H1 (cell line): Measurements from ENCODE around the gene GALNT18. TPM values are rescaled to one million over a fixed set of nuclear protein-coding genes. Genes with fewer than 3 reads are reported as not detected.

ENCODE experiments used
- CTCF ChIA-PET: fragments of 300-600 bp; sonication (Branson Sonifier 250); formaldehyde crosslinking; loops from one replicate; lab custom pipeline; 2021; ENCODE audit not compliant: partially characterized antibody; lab: Charles Lee
- POLR2A ChIA-PET: fragments of 300-600 bp; sonication (Branson Sonifier 250); formaldehyde crosslinking; loops from one replicate; lab custom pipeline; 2021; ENCODE audit warnings: inconsistent platforms; ENCODE audit not compliant: partially characterized antibody; lab: Charles Lee
- DNase-seq, 2 experiments: peaks; one replicate each; pipeline versions ENCODE4 v3.0.0 to v3.0.0-alpha.2; 2010 to 2022; ENCODE audit warnings: low spot score in 2 of 2, low read depth in 1 of 2, mixed read lengths in 1 of 2
- FAIRE-seq: peaks from 2 replicates; lab custom pipeline; 2011; peaks lifted over from hg19 to GRCh38; lab: Jason Lieb, UNC
- H2AFZ ChIP-seq: 2 replicates; pipeline ENCODE4 v1.8.1; 2012; ENCODE audit warnings: low read length, inconsistent platforms
- H2AK5ac ChIP-seq: 2 replicates; pipeline ENCODE4 v1.6.1; 2013; ENCODE audit warnings: low read depth, low read length
- H2BK120ac ChIP-seq: replicated peaks from 2 replicates; pipeline ENCODE3; 2013; ENCODE audit warnings: low read depth, low read length, inconsistent platforms
- H2BK12ac ChIP-seq: 2 replicates; pipeline ENCODE4 v1.6.1; 2013; ENCODE audit warnings: low read depth, low read length
- H2BK15ac ChIP-seq: 2 replicates; pipeline ENCODE4 v1.6.1; 2013; ENCODE audit warnings: low read length
- H2BK20ac ChIP-seq: 2 replicates; pipeline ENCODE4 v1.6.1; 2013; ENCODE audit warnings: low read length
- H2BK5ac ChIP-seq: 2 replicates; pipeline ENCODE4 v1.6.1; 2013; ENCODE audit warnings: low read depth, low read length
- H3K14ac ChIP-seq: 2 replicates; pipeline ENCODE4 v1.6.1; 2013; ENCODE audit warnings: inconsistent platforms; ENCODE audit not compliant: insufficient read length
- H3K18ac ChIP-seq: 2 replicates; pipeline ENCODE4 v1.6.1; 2013; ENCODE audit warnings: low read length; ENCODE audit errors: extremely low read depth
- H3K23ac ChIP-seq: 2 replicates; pipeline ENCODE4 v1.6.1; 2013; ENCODE audit warnings: inconsistent platforms; ENCODE audit not compliant: insufficient read length
- H3K23me2 ChIP-seq: 2 replicates; pipeline ENCODE4 v1.6.1; 2013; ENCODE audit warnings: low read depth, low read length
- H3K27ac ChIP-seq: 2 replicates; pipeline ENCODE4 v1.6.1; 2011; ENCODE audit warnings: low read depth, low read length, inconsistent platforms
- H3K27me3 ChIP-seq, 4 experiments: replicated peaks in 1 of 4; 1 replicate in 1 of 4; 2 replicates in 3 of 4; pipeline versions ENCODE4 v1.6.1 to v1.8.1; 2011 to 2013; ENCODE audit warnings: low read length in 3 of 4, mild to moderate bottlenecking in 3 of 4, inconsistent platforms in 2 of 4, mixed read lengths in 2 of 4, moderate library complexity in 1 of 4; ENCODE audit not compliant: control insufficient read depth in 3 of 4, insufficient read depth in 3 of 4; ENCODE audit errors: extremely low read depth in 1 of 4
- H3K36me3 ChIP-seq, 4 experiments: 2 replicates each; pipeline versions ENCODE4 v1.6.1 to v1.8.1; 2011 to 2013; ENCODE audit warnings: mild to moderate bottlenecking in 4 of 4, low read length in 3 of 4, moderate library complexity in 2 of 4, control low read depth in 1 of 4, inconsistent platforms in 1 of 4; ENCODE audit not compliant: insufficient read depth in 4 of 4, control insufficient read depth in 2 of 4
- H3K4ac ChIP-seq: replicated peaks from 2 replicates; pipeline ENCODE3; 2013; ENCODE audit warnings: low read length, low read depth, mixed read lengths, inconsistent platforms; ENCODE audit not compliant: insufficient read length
- H3K4me1 ChIP-seq, 4 experiments: replicated peaks in 1 of 4; 1 replicate in 1 of 4; 2 replicates in 3 of 4; pipeline versions ENCODE4 v1.6.1 to v1.8.1; 2011 to 2013; ENCODE audit warnings: low read length in 3 of 4, inconsistent platforms in 2 of 4, mixed read lengths in 1 of 4; ENCODE audit not compliant: insufficient read depth in 4 of 4, control insufficient read depth in 3 of 4
- H3K4me2 ChIP-seq, 2 experiments: 2 replicates each; pipeline versions ENCODE4 v1.6.1 to v1.8.1; 2011 to 2013; ENCODE audit warnings: low read depth in 2 of 2, low read length in 2 of 2, control low read depth in 1 of 2, inconsistent platforms in 1 of 2, mild to moderate bottlenecking in 1 of 2; ENCODE audit not compliant: insufficient read depth in 1 of 2
- H3K4me3 ChIP-seq, 4 experiments: fragments of 200-600, 300-600 bp in 1 of 4; sonication (generic), shearing (Covaris generic), sonication (Bioruptor Twin) in 1 of 4; 2 replicates each; pipeline versions ENCODE4 v1.5.1 to v1.8.1; 2011 to 2016; ENCODE audit warnings: low read length in 4 of 4, low read depth in 3 of 4, control low read depth in 2 of 4, inconsistent platforms in 2 of 4, mild to moderate bottlenecking in 2 of 4, mixed read lengths in 1 of 4, moderate library complexity in 1 of 4; ENCODE audit not compliant: insufficient read depth in 2 of 4; ENCODE audit errors: extremely low read depth in 1 of 4
- H3K56ac ChIP-seq: replicated peaks from 2 replicates; pipeline ENCODE3; 2013; ENCODE audit warnings: low read depth, mild to moderate bottlenecking, mixed read lengths, low read length, inconsistent platforms; ENCODE audit not compliant: insufficient read length
- H3K79me1 ChIP-seq: 2 replicates; pipeline ENCODE4 v1.6.1; 2013; ENCODE audit warnings: low read depth, low read length, control low read depth
- H3K79me2 ChIP-seq, 2 experiments: 2 replicates each; pipeline versions ENCODE4 v1.6.1 to v1.8.1; 2012 to 2013; ENCODE audit warnings: low read length in 2 of 2, mild to moderate bottlenecking in 2 of 2, inconsistent platforms in 1 of 2; ENCODE audit not compliant: insufficient read depth in 2 of 2, control insufficient read depth in 1 of 2
- H3K9ac ChIP-seq, 4 experiments: replicated peaks in 1 of 4; 1 replicate in 1 of 4; 2 replicates in 3 of 4; pipeline versions ENCODE4 v1.6.1 to v1.8.1; 2011 to 2013; ENCODE audit warnings: low read depth in 3 of 4, low read length in 3 of 4, control low read depth in 2 of 4, mild to moderate bottlenecking in 2 of 4, moderate library complexity in 2 of 4, inconsistent platforms in 1 of 4; ENCODE audit errors: extremely low read depth in 1 of 4
- H3K9me3 ChIP-seq, 2 experiments: 2 replicates each; pipeline versions ENCODE4 v1.6.1 to v1.8.1; 2012 to 2013; ENCODE audit warnings: mild to moderate bottlenecking in 2 of 2, moderate library complexity in 2 of 2, control low read depth in 1 of 2, inconsistent platforms in 1 of 2, low read depth in 1 of 2, low read length in 1 of 2, mixed read lengths in 1 of 2; ENCODE audit not compliant: insufficient read depth in 2 of 2
- H4K20me1 ChIP-seq, 2 experiments: replicated peaks in 1 of 2; 2 replicates each; pipeline versions ENCODE3 to v1.8.1; 2011 to 2013; ENCODE audit warnings: inconsistent platforms in 2 of 2, low read length in 2 of 2, mild to moderate bottlenecking in 1 of 2; ENCODE audit not compliant: insufficient read depth in 2 of 2, control insufficient read depth in 1 of 2
- H4K5ac ChIP-seq: 2 replicates; pipeline ENCODE4 v1.6.1; 2013; ENCODE audit warnings: low read length, low read depth, mixed read lengths, inconsistent platforms; ENCODE audit not compliant: insufficient read length
- H4K8ac ChIP-seq: 2 replicates; pipeline ENCODE4 v1.8.0; 2013; ENCODE audit warnings: mild to moderate bottlenecking, moderate library complexity, low read length, inconsistent platforms; ENCODE audit not compliant: insufficient read depth; ENCODE audit errors: extremely low read depth
- H4K91ac ChIP-seq: replicated peaks from 2 replicates; pipeline ENCODE3; 2013; ENCODE audit warnings: low read length, mixed read lengths, inconsistent platforms; ENCODE audit not compliant: insufficient read length
- BRCA1 ChIP-seq: IDR thresholded peaks from 2 replicates; pipeline ENCODE4 v1.6.1; 2012; ENCODE audit warnings: low read depth, low read length, improper control_type of control experiment
- KDM4A ChIP-seq: IDR thresholded peaks from one replicate; pipeline ENCODE4 v1.7.1; 2012; ENCODE audit warnings: low read depth, mild to moderate bottlenecking, moderate library complexity, low read length, inconsistent platforms; ENCODE audit not compliant: severe bottlenecking
- PHF8 ChIP-seq: fragments of 200-600 bp; sonication (generic); conservative IDR thresholded peaks from 2 replicates; pipeline ENCODE4 v1.7.1; 2012; ENCODE audit warnings: low read depth, mild to moderate bottlenecking, inconsistent platforms, low read length, moderate library complexity
- RNF2 ChIP-seq: fragments of 200-900, 300-1000 bp; sonication (generic); IDR thresholded peaks from 2 replicates; pipeline ENCODE4 v1.7.1; 2016; ENCODE audit warnings: borderline replicate concordance, low read depth, mild to moderate bottlenecking, antibody characterized with exemption, low read length; ENCODE audit not compliant: poor library complexity, severe bottlenecking; ENCODE audit errors: missing control alignments
- WGBS, 2 experiments: shearing (Covaris generic) in 1 of 2; methylation state at CpG; one replicate each; pipeline versions ENCODE4 v1.1.6 to v1.1.7; 2013 to 2015; ENCODE audit warnings: low lambda C conversion rate in 2 of 2, mixed read lengths in 2 of 2, inconsistent platforms in 1 of 2, low coverage in 1 of 2, missing lambda C conversion rate in 1 of 2; ENCODE audit not compliant: insufficient replicate concordance in 2 of 2, insufficient coverage in 1 of 2, insufficient read length in 1 of 2; ENCODE audit errors: extremely low coverage in 1 of 2, missing lambda C conversion rate in 1 of 2; 5-methylcytosine and 5-hydroxymethylcytosine counted together
- polyA plus RNA-seq, 7 experiments: library from polyadenylated mRNA; depleted of rRNA in 3 of 7; stranded (reverse) in 5 of 7; unstranded in 2 of 7; fragments of >200 nt in 5 of 7; fragments of 200-250 nt in 2 of 7; gene quantifications; 1 replicate in 5 of 7; 2 replicates in 1 of 7; 4 replicates in 1 of 7; pipeline versions ENCODE4 v1.2.1 to v1.2.3, GENCODE V29; 2011 to 2013; ENCODE audit warnings: missing spikeins in 2 of 7, mixed read lengths in 2 of 7
- total RNA-seq: library from RNA; stranded (reverse); fragmentation: NEBNext Ultra II Directional; extraction: Animal tissue kit (Norgen Biotek cat#: 25700); gene quantifications from 2 replicates; pipeline ENCODE4 v1.2.1, GENCODE V29; 2021

The GALNT18 gene
- total and polyA plus RNA-seq, 2 of the 8 experiments (the other 6 are each of a cell fraction or from before 2014, with no cell fraction given): 6.0 to 9.4 TPM

DNA sequence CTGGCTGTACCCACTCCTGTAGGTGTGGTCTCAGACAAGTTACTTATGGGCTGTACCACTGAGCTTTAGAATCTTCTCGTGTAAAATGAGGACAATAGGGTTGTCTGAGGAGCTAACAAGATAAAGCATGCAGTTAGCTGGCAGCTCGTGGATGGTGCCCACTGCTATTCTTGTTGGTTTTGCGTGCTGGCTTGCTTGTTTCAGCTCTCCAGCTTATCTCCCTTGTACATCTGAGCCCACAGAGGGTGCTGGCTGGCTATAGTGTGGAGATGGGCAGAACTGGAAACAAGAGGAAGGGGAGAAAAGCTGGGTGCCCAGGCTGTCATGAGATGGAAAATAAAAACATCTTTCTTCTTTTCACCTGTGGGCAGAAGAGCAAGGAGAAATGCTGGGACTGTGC is 46.5 kb upstream of the GALNT18 start:
- H4K91ac ChIP-seq: no peak overlapping the region
- no peak overlapping the region for H4K5ac ChIP-seq
- no peaks in the 10 kb centered on the region for H3K79me2 ChIP-seq
- no peak overlapping the region for H3K4me2 ChIP-seq
- H3K9me3 ChIP-seq: peaks cover 3 to 12% of the 10 kb centered on the region in 2 experiments; a peak in 2 of 4 replicates
- H3K9ac ChIP-seq: no peak overlapping the region
- H3K4me1 ChIP-seq: peaks cover 0 to 5% (median 1%) of the 10 kb centered on the region in 4 experiments; a peak in 2 of 7 replicates
- H3K79me1 ChIP-seq: no peaks in the 10 kb centered on the region
- H3K23ac ChIP-seq: no peak overlapping the region
- no peak overlapping the region for H2BK15ac ChIP-seq
- no peak for TF ChIP-seq KDM4A
- TF ChIP-seq RNF2: no peak
- no peak for TF ChIP-seq PHF8
- TF ChIP-seq BRCA1: no peak
- no peak overlapping the region for H2BK5ac ChIP-seq
- H3K27me3 ChIP-seq: no peaks in the 10 kb centered on the region
- H2BK12ac ChIP-seq: no peak overlapping the region
- no peak overlapping the region for H3K4me3 ChIP-seq
- H3K18ac ChIP-seq: no peak overlapping the region
- no peak overlapping the region for H2BK20ac ChIP-seq
- no peak overlapping the region for H3K56ac ChIP-seq
- no peak overlapping the region for H2AFZ ChIP-seq
- DNase-seq (no peak), FAIRE-seq (no peak)
- WGBS, 2 experiments: 95% methylated on average over 3 of the region's 3 CpGs; no CpG with 5 or more reads in 1 of the 2 experiments
- no peaks in the 10 kb centered on the region for H3K36me3 ChIP-seq
- ChIA-PET POLR2A (no interaction called here), CTCF (interaction anchor here (1.2 to 3.7 kb wide), 4 partner anchors 9 to 267 kb away, joined by 3 to 19 read pairs (median 4); no protein-coding TSS in a partner anchor)
- H2BK120ac ChIP-seq: no peak overlapping the region
- no peak overlapping the region for H3K4ac ChIP-seq
- no peak overlapping the region for H3K14ac ChIP-seq
- no peak overlapping the region for H3K27ac ChIP-seq
- no peaks in the 10 kb centered on the region for H4K20me1 ChIP-seq
- no peak overlapping the region for H4K8ac ChIP-seq
- H3K23me2 ChIP-seq: no peaks in the 10 kb centered on the region
- no peak overlapping the region for H2AK5ac ChIP-seq
